Hematopoietic multipotent progenitor cell treated with erythropoietin and hydrocortisone succinate and interleukin-3 and kit ligand, for 17 days (in vitro differentiated cells): Measurements from ENCODE around the gene ONECUT3.

Experiments used
- DNase-seq: peaks from one replicate; pipeline ENCODE4 v3.0.0-alpha.2; 2015; ENCODE audit warnings: low spot score

The ONECUT3 gene

GRCh38 chr19:1768248-1768647, 14.9 kb downstream of the ONECUT3 start:
- DNase-seq = peak; percentile 9

- DNase-seq = no peak
These were observed 15.8 kb downstream of the ONECUT3 start for GRCh38 chr19:1768918-1769644.

DNA sequence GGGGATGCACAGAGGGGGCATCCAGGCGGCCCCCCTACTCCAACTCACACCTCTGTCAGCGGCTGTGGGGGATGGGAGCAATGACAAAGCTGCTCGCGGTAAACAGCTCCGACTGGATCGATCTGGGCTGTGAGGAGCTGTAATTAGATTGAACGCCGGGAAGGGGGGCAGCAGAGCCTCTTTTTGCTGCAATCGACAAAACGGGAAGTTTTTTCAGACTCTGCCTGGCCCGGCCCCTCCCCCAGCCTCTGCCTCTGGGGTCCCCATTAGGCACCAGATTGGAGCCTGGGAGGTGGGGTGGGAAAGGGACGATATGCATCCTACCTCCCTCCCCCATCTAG, 16.3 kb downstream of the ONECUT3 start:
- DNase-seq = no peak

DNA sequence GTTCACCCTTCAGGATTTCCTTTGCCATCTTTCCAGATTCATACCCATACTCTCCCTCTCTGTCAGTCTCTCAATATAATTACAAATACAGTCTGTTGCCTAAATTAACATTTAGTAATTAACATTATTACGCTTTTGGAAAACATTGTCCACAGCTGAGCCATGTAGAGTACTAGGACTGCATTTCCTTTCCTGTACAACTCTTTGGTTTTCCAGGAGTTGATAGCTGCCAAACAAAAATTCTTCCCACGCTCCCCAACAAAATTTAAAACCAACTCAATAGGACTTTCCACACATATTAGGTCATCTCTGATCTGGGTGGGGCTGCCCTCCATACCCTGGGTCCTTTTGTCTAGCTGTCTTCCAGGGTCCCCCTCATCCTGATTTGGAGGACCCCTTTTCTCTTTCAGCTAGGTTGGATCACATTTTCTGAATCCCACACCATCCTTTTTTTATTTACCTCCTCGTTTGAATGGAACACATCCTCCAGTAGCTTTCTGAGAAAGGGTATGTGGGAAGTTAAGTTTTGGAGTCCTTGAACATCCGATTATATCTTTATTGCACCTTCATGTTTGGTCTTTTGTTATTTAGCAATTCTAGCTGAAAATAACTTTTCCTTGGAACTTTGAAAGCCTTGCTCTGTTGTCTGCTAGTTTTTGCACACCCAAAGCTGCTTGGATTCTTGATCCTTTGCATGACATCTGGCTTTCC, 17.7 kb downstream of the ONECUT3 start:
- no peak for DNase-seq

GRCh38 chr19:1773184-1773583, 19.9 kb downstream of the ONECUT3 start:
- DNase-seq = no peak

- DNase-seq = peak; percentile 37
These were observed 21.9 kb downstream of the ONECUT3 start for GRCh38 chr19:1774989-1775772.

DNA sequence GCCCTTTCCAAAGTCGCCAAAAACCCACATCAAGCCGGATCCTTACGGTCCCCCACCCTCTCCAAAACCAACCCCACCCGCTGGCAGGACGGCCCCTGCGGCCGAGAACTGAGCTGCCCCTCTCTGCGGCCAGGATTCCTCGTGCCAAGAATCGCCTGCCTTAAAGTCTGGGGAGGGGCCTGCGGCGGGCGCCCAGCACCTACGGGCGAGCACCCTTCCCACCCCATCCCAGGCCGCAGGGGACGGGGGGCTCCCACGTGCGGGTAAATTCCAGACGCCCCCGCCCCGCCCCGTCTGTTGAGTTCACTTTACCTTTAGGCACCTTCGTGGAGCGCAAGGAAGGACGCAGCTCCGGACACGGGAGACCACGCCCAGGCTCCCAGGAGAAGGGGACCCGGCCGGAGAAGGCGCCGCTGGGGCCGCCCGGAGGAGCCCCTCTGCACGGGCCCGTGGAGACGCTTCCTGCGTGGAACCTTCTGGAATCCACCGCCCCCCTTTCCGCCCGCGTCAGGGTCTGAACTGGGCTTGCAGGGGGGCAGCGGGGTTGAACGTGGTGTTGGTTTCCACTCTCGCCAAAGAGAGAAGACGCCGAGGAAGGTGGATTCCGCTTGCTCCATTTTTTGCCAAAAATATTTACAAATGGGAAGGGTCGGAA, 22.8 kb downstream of the ONECUT3 start:
- no peak for DNase-seq

DNA sequence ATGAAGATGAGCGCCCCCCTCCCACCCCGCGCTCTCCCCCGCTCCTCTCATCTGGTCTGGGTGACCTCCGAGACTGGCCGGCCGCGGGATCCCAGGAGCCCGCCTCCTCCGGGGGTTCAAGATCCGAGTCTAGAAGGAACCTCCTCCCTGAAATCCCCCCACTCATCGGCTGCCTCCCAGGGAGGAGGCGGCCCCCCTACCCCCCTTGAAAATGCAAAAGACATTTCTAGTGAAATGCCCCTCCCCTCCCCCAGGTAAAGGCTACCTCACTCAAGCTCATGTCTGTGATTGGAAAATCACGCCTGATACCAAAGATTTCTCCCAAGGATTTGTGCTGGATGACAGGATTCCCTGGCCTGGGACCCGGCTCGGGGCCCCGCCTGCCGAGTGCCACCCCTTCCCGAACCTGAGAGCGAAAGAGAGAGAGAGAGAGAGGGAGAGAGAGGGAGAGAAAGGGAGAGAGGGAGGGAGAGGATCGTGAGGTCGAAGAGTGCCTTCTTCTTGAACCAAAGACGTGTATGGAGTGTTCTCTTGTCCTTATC, 23.4 kb downstream of the ONECUT3 start:
- DNase-seq = no peak

- DNase-seq = no peak
These were observed 23.8 kb downstream of the ONECUT3 start for GRCh38 chr19:1777149-1777548.

GRCh38 chr19:1779574-1779973, 26.3 kb downstream of the ONECUT3 start:
- DNase-seq = no peak

- DNase-seq = no peak
These were observed 27.1 kb downstream of the ONECUT3 start for GRCh38 chr19:1780272-1780958.

DNA sequence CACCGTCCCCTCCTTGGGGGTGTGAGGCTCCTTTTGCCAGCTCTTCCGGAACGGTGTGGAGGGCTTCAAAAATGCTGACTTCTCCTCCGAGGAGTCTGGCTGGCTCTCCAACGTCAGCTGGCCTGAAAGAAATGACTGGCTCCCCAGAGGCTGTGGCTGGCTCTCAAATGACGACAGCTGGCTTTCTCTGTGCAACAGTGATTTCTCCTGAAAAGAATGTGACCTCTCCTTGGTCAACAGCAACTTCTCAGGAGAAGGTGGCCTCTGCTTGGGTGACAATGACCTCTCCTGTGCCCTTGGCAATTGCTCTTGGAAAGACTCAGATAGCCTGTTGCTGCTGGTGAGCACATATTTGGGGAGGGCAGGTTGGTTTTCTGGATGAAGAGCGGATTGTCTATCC, 29.2 kb downstream of the ONECUT3 start:
- DNase-seq = no peak

- DNase-seq = no peak
These were observed 30.0 kb downstream of the ONECUT3 start for GRCh38 chr19:1783354-1783753.

- DNase-seq = no peak
These were observed 30.6 kb downstream of the ONECUT3 start for GRCh38 chr19:1783874-1784273.

- DNase-seq = no peak
These were observed 32.0 kb downstream of the ONECUT3 start for GRCh38 chr19:1785310-1785709.

- DNase-seq = no peak
These were observed 33.4 kb downstream of the ONECUT3 start for GRCh38 chr19:1786668-1787067.

GRCh38 chr19:1787116-1787515, 33.8 kb downstream of the ONECUT3 start:
- DNase-seq = no peak

- DNase-seq = no peak
These were observed 36.1 kb downstream of the ONECUT3 start for GRCh38 chr19:1789261-1790041.

DNA sequence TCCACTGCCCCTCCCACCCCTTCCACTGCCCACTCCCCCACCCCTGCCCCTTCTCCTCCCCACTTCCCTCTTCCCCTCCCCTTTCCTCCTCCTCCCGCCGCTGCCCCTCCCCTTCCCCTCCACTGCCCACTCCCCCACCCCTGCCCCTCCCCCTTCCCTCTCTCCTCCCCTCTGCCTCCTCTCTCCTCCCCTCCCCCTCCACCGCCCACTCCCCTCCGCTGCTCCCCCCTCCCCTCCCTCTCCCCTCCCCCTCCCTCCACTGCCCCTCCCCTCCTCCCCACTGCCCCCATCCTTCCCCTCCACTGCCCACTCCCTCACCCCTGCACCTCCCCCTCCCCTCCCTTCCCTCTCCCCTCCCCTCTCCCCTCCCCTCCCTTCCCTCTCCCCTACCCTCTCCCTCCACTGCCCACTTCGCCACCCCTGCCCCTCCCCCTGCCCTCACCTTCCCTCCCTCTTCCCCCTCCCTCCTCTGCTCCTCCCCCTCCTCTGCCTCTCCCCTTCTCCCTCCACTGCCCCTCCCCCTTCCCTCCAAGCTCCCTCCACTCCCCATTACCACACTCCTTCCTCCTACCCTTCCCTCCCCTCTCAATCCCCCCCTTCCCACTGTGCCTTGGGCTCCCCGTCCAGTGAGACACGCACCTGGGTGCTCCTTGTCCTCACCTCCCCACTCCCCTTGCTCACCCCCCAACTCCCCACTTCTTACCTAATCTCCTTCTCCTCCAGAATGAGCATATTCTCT, 36.9 kb downstream of the ONECUT3 start:
- no peak for DNase-seq

GRCh38 chr19:1791879-1792278, 38.6 kb downstream of the ONECUT3 start:
- no peak for DNase-seq
